Esophagus mucosa (tissue), 1 donor: ENCODE data around the gene TEKT5. TPM values are rescaled to one million over a fixed set of nuclear protein-coding genes. Genes with fewer than 3 reads are reported as not detected.
"Not testable (repeated sequence)": the region's sequence is repeated elsewhere in the genome, so short reads cannot be mapped to it uniquely, and the experiment has no call there.

ENCODE experiments used
- ATAC-seq: fragments of 200-7000 bp; cut with Tn5 transposase; one replicate; pipeline ENCODE4 v1.9.1; 2020
- total RNA-seq: library from RNA; stranded (reverse); gene quantifications from one replicate; pipeline ENCODE4 v1.2.4, GENCODE V29; 2023
- donor health status: DM: yes; HTN: yes; CAD: no.

TEKT5 gene
- total RNA-seq, 1 donor from 2014 or later = not detected

DNA sequence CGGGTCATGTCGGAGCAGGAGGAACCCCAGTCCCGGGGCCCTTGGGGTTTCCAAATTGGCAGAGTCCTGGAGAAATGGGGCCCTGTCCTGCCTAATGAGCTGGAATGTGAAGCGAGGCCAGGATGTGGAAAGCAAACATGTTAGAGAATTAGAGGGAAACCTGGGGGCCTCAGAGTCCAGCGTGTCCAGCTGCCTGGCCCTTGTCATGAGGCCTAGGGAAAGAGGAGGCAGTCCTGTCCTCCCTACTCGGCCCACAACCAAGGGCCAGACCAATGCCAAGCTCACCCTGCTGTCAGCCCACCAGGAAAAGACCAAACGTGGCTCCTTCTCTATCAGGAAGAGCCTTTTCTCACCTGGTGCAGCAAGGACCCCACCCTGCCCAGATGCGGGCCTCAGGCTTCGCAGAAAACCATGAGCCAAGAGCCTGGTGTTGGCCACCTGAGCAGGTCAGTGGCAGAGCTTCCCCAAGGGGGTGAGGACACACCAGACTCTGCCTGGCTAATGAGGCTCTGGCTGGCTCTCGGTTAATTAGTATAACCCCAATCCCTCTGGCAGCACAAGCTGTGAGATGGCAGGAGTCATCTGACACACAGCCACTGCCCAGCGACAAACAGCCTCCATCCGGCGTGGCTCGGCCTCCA is 10.1 kb downstream of the TEKT5 start:
- no peak for ATAC-seq

DNA sequence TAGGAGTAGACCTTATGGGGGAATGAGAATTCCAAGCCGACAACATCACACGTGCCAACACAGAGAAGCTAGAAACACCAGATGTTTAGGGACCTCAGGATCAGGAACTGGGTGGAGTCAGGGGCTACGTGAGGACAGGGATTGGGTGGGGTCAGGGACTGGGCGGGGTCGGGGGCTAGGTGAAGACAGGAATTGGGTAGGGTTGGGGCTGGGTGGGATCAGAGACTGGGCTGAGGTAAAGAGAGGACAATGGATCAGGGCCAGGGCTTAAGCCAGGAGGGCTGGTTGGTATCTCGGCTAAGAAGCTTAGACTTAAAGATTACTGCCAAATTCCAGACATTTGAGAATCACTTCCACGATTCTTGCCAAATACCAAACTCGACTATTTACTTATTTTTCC is 11.6 kb downstream of the TEKT5 start:
- ATAC-seq = no peak

DNA sequence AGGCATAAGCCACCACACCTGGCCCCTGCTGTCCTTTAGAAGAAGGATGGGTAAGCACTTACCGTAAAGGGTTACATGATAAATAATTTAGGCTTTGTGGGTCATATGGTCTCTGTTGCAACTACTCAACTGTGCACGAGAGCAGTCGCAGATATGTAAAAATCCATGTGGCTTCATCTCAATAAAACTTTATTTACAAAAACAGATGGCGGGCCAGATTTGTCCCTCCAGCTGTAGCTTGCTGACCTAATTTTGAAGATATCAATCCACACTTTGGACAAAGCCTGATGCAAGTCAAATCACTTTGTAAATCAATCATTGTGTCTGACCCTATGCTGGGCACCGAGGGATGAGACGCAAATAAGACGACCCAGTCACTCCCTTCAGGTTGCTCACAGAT is 12.1 kb downstream of the TEKT5 start:
- no peak for ATAC-seq

DNA sequence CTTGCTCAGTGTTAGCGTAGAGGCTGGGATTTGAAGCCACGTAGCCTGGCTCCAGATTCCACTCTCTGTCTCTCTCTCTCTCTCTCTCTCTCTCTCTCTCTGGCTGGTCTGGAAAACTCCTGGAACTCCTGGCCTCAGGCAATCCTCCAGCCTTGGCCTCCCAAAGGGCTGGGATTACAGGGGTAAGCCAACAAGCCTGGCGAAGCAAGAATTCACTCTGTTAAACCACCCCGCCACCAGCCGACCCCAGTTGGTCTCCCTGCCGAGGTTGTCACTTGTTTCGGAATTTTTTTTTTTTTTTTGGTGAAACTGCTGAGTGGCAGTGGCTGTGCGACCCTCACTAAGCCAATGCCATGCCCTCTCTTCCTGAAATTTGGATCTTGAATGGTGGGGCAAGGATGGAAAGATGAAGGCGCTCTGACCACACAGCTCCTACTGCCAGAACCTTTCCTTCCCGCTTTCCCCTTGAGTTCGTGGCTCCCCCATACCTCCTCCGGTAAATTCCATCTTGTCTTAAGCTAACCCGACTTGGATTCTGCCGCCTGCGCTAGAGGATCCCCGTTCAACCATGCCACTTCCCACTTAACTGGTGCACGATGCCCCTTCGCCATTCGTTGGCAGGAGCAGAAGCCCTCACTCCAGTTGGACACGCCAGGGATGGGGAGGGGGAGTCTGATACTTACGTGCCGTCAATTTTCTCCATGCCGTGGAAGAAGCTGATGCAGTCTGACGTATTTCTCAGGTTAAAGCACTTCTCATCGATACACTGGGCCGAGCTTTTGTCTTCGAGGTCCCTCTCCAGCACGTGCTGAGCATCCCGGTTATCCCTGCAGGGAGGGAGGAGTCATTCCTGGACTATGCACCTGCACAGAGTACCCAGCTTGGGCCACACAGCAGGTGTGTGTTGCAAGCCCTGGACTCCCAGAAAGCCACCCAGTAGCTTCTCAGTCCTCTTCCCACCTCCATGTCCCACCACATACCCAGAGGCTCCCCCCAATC is 13.1 kb downstream of the TEKT5 start:
- no peak for ATAC-seq

DNA sequence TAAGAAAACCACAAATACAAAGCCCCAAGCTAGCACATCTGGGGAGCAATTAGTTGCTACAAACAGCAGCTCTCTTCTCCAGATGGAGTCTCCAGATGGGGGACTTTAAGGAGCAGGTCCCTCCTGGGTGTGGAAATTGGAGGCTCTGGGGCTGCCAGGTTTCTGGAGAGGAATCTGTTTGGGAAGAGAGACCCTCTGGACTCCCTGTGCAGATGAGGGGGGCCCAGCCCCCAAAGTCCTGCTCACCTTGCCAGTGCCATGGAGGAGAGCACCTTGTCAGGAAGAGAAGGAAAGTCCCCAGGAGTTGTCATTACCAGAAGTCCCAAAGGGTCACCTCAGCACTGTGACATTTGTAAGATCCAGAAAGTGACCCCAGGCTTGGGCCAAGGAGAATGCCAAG is 14.8 kb downstream of the TEKT5 start:
- no peak for ATAC-seq

DNA sequence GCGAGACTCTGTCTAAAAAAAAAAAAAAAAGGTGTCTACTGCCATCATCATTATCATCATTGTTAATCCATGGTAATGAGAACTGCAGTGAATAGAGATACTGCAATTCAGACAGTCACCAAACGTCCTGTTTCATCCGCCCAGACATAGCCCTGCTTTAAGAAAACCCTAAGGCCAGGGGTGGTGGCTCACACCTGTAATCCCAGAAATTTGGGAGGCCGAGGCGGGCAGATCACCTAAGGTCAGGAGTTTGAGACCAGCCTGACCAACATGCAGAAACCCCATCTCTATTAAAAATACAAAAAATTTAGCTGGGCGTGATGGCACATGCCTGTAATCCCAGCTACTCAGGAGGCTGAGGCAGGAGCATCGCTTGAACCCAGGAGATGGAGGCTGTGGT is 15.3 kb downstream of the TEKT5 start:
- ATAC-seq = not testable (repeated sequence)

DNA sequence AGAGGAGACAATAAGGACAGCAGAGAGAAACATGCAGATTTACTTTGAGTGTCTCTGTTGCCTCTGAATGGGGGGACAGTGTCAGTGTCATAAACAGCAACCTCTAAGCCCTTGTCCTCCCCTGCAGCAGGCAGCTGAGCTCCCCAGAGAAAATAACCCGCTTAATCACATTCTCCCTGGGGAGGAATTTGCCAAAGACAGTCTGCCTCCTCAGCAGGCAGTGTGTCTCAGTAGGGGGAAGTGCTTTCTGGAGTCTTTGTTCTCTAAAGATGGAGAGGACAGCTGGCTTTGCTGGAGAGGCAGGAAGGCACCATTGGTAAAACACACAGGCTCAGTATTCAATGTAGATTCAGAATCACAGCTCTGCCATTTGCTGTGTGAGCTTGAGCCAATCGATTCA is 16.1 kb downstream of the TEKT5 start:
- ATAC-seq = no peak

DNA sequence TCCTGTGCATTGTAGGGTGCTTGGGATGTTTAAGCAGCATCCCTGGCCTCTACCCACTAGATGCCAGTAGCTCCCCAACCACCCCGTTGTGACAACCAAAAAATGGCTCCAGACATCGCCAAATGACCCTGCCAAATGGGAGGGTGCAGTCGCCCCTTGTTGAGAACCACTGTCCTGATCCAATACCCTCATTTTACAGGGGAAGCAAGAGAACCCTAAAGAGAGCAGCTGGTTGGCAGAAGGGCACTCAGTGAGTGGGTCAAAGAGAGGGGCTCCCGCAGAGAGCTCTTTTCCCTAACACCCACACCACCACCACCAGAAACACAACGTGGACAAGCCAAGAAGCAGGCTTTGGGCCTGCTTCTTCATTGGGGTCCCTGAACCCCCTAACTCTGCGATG is 18.4 kb downstream of the TEKT5 start:
- no peak for ATAC-seq

DNA sequence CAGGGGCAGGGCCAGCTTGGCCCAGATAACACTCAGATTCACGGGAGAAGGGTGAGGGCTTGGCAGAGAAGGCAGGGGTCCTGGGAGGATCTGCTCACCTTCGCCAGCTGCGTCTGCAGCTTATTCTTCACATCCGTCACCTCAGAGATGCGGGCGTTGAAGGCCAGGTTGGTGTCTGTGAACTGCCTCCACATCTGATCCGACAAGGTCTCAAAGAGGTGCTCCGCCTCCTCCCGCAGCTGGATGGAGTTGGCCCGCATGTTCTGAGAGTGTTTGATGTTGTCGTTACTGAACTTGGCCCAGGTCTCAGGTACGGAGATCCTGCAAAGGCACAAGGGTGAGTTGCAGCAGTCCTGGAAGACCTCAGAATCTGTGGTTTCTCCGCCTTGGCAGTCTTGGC is 18.9 kb downstream of the TEKT5 start:
- no peak for ATAC-seq

DNA sequence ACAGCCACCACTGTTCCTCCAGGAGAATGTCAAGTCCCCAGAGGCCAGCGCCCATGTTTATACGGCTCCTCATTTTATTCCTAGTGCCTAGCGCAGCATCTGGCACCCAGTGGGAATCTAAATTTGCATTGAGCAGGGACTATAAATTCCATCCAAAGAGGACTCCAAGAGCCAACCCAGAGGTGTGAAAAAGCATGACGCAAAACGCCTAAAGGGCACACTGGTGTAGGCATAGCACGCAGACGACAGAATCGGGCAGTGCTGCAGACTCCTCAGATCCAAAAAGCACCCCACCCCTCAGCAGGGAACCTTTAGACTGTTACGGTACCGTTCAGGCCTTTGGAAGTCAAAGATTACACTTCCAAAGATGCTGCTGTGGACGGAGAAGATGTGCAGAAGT is 19.5 kb downstream of the TEKT5 start:
- no peak for ATAC-seq

DNA sequence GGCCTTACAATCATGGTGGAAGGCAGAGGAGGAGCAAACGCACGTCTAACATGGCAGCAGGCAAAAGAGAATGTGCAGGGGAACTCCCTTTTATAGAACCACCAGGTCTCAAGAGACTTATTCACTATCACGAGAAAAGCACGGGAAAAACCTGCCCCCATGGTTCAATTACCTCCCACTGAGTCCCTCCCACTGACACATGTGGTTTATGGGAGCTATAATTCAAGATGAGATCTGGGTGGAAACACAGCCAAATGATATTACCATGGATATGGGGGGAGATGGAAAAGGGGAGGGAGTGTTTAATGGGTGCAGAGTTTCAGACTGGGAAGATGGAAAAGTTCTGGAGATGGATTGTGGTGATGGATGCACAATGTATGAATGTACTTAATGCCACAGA is 23.0 kb downstream of the TEKT5 start:
- ATAC-seq = no peak

DNA sequence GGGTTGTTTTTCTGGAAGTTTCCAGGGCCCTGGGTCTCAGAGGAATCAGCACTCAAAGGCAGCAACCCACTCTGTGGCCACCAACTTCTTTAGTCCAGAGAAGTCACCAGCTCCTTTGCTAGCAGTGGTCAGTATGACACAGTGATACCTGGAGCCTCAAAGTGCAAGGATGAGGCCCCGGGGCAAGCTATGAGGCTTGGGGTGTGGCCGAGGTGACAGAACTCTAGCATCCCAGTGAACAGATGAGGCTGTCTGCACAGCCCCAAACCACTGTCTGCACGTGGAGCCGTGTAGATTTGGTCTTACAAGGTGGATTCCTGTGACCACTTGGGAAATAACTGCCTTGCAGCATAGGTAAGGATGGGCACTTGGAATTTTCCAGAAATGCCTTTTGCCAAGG is 24.9 kb downstream of the TEKT5 start:
- ATAC-seq = no peak

DNA sequence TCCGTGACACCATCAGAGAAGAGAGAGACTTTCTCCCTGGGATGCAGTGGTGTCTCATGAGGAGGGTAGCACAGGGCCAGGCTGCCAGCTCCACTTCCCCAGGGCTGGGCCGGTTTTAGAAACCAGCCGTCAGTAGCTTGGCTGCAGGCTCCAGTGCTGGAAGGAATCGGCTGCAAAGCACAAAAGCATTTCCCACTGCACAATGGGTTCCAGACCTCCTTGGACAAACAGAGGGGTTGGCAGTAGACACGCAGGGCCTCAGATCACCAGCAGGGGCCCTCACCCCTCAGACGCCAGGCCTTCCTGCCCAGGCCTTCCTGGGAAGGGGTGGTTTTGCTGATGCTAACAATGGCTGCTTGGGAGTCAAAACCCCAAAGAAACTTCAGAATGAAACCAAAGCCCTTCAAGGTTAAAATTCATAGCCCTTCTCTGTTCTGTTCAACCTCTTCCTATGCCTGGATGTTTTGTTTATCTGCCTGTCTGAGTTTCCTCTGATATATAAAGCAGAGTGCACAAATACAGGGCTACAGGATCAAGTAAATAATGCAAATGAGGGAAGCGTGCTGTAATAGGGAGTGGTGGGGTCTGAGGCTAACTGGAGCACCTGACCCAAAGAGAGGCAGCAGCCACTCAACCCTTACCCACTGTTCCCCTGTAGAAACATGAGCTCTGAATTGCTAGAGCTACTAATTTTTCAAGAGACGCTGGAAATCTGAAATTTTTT is 26.2 kb downstream of the TEKT5 start:
- no peak for ATAC-seq

DNA sequence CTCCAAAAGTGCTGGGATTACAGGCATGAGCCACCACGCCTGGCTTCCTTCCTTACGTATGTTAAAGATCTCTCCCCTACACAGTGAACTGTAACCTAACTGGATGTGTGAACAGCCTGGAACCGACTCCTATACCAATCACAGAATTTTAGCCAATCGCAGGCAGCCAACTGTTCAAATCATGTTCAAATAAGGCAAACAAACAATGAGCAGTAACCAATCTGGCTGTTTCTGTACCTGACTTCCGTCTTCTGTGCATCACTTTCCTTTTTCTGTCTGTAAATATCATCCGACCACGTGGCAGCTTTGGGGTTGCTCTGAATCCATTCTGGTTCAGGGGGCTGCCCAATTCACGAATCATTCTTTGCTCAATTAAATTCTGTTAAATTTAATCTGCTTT is 27.5 kb downstream of the TEKT5 start:
- ATAC-seq = no peak

DNA sequence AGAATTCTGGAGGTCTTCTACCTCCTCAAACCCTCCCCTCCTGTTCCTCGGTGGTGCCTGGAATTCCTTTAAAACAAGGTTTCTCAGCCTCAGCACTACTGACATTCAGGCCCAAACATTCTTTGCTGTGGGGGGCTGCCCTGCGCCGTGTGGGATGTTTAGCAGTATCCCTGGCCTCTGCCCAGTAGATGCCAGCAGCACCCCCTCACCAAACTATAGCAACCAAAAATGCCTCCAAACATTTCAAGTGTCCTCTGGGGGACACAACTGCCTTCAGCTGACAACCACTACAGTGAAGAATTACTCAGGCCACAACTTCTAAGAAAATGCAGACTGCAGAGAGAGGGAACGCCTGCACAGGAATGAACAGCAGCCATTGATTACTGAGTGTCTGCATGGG is 28.4 kb downstream of the TEKT5 start:
- no peak for ATAC-seq

DNA sequence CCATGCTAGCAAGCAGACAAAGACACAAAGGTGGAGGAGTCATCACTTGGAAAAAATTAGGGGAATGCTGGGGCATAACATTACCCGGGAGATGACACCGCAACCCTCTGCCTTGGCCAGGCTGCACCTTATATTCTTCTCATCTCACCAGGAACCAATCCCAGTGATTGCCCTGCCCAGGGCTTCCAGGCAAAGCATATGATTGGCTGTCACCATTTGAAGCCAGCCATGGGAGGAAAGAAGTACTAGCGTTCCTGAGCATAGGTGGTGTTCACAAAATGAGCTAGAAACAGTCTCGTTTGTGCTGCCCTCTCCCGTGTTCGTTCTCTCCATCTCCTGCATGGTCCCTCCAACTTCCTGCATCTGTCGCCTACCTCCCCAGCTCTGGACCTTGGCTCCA is 29.6 kb downstream of the TEKT5 start:
- no peak for ATAC-seq

DNA sequence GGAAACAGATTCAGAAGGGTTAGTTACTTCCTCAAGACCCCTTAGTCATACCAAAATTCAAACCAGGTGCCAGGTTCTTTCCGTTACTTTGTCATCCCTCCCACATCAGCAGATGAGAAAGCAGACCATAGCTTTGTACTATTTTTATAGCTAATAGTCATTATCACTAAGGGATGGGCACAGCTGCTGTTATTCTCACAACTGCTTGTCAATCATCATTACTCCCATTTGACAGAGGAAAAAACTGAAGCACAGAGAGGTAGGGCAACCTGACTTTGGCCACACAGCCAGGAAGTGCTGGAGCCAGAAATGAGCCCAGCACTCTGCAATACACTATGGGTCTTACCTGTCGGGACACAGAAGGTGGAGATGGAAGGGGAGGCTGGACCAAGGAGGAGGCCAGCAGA is 30.0 kb downstream of the TEKT5 start:
- no peak for ATAC-seq

DNA sequence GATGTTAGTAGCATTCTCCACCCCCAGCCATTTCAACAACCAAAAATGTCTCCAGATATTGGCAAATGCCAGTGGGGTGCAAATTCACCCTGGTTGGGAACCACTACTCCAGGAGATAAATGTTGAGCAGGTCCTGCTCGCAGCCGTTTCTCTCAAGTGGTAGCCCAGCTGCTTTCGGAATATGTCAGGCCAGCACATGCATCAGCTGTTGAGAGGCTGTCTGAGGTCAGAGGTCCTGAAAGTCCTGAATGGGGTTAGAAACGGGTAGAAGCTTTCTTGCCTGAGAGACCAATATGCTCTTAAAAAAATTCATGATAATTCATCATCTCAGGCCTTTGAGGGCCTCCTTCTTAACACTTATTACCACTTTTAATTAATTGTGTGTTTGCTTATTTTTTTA is 31.0 kb downstream of the TEKT5 start:
- ATAC-seq = no peak

DNA sequence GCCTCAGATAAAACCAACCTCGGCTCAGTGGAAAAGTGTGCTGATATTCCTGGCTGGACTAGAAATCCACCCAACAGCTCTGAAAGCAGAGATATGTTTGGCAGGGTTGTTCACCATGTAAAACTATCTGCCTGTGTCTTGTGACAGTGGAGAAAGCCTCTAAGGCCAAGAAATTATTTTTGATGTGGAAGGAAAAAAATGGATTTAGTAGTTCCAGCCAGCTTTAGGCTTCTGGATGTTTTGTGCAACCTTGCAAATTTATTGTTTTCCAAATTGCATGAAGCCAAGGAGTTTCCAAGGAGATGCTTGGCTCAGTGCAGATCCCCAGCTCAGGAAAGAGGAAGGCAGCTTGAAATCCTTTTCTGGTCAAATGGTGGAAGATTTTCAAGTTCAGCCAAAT is 31.6 kb downstream of the TEKT5 start:
- ATAC-seq = no peak

DNA sequence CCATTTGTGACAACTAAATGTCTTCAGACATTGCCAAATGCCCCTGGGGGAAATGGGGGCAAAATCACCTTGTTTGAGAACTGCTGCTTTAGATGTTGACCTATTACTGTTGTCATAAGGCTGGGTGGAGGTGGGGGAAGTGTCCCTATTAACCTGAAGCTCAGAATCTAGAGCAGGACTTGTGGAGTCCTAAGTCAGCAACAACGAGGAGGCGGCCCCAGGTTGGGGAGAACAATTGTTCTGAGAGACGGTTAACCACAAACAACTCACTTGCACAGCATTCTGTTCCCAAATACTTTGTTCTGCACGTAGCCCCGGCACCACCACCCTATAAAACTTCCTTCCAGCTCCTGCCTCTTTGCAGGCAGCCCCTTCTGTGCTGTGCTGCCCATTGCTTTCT is 32.5 kb downstream of the TEKT5 start:
- no peak for ATAC-seq

DNA sequence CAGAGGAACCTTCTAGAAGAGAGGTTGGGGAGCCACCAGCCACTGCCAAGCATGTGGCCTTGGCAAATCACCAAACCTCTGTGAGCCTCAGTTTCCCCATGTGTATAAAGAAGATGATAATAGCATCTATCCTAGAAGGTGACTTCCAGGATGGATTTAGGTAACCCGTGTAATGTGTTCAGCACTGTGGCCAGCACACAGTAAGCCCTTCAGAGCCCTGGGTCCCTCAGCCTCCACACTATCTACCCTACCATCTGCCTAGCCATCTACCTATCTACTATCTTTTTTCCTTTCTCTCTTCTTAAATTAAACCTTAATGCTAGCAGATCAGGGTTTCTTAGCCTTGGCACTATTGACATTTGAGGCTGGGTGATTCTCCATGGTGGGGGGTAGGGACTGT is 33.0 kb downstream of the TEKT5 start:
- ATAC-seq = no peak

DNA sequence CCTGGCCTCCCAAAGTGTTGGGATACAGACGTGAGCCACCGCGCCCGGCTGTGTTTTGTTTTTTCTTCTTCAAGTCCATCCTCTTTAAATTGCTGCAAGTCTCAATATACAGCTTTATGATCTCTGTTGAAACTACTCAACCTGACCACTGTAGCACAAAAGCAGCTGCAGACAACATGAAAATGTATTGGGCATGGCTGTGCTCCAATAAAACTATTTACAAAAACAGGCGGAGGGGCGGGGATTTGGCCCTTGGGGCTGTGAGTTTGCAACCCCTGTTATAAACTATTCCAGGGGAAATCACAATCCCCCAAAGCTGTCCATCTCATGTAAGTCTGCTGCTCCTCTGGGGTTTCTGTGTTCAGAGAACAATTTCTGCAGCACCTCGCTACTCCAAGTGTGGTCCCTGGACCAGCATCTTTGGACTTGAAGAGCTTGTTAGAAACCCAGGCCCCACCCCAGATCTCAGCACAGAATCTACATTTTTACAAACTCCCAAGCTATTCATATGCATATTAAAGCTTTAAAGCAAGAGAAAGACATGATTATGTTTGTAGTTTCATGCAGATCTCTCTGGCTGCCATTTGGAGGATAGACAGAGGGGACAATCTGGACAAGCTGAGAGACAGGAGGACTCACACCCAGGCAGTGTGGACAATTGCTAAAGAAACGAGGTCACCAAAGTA is 33.6 kb downstream of the TEKT5 start:
- no peak for ATAC-seq

DNA sequence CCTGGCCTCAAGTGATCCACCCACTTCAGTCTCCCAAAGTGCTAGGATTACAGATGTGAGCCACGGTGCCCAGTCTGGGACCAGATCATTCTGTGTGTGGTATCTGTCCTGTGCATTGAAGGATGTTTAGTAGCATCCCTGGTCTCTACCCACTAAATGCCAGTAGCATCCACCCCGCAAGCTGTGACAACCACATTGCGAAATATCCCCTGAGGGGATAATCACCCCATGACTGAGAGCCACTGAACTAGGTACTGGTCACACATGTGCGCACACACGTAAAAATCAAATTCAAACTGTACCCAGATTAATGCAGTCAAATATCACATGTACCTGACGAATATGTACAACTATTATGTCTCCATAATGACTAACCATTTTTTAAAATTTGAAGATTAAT is 35.8 kb downstream of the TEKT5 start:
- ATAC-seq = no peak
